HuH-7 (cell line): ENCODE measurements around the gene GRM8.

ENCODE experiments used
- DNase-seq: peaks from one replicate; pipeline ENCODE4 v3.0.0; 2011; ENCODE audit warnings: low spot score

Gene GRM8

DNA sequence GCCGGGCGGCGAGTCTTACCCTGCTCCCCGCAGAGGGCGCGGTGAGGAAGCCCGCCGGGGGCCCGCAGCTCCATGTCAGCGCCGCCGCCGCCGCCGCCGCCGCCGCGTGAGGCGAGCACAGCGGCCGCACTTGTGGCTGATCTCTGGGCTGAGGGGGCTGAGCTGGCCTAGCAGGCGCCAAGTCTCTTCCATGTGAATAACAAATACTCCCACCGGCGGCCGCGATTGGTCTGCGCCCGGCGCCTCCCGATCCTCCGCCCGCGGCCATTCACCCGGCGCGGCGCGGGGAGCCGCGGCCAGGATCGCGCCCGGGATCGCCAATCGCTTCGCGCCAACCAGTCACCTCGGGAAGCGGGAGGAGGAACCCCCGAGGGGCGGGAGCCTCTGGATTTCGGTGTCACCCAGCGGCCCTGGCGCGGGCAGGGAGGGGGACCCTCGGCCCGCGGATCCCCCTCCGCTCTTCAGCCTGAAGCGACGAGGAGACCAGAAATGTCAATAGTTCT is at the start of gene GRM8:
TSS of gene GRM8 (minus strand) at position 164 of the 503 bp plus-strand sequence.
- peak; percentile 56 for DNase-seq

- DNase-seq: no peak
These were observed 38.1 kb upstream of the GRM8 start for GRCh38 chr7:127290801-127291361.

DNA sequence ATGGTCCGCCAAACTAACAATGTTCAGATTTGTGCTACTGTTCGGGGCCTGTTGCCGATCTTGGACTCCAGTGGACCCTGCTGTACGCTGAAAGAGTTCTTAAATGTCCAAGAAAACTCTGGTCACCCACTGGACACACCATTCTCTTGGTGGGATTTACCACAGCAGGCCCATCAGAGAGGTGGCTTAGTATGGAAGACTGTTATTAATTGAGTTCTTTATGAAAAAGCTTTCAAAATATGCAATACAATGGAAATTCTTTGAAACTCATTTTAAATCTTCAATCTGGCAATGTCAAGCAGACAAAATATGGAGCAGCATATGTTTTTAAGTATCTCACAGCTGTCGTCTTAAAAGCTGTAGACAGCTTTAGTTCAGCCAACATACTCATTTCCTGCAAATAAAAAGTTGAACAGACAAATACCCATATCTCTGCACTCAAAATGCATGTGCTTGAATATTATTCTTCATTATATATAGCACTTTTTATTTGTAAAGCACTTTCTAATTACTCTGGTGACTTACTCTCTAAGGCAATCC is 37.4 kb upstream of the GRM8 start:
- no peak for DNase-seq

DNA sequence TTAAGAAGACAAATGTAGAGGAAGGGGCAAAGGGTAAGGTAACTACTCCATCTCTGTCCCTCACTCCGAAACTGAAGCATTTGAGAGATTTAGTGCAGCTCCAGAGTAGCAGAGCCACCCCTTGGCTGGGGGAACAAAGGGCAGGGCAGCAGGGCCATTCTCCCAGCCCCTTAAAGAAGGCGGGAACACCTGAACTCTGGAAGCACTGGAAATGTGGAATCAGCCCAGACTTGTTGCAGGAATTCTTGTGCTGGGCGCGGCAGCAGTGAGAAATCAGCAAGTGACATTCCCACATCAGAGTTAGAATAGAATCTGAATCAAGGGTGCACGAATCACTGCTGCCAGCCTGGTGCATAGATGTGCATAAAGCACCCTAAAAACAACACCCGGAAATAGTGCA is 34.4 kb upstream of the GRM8 start:
- no peak for DNase-seq

DNA sequence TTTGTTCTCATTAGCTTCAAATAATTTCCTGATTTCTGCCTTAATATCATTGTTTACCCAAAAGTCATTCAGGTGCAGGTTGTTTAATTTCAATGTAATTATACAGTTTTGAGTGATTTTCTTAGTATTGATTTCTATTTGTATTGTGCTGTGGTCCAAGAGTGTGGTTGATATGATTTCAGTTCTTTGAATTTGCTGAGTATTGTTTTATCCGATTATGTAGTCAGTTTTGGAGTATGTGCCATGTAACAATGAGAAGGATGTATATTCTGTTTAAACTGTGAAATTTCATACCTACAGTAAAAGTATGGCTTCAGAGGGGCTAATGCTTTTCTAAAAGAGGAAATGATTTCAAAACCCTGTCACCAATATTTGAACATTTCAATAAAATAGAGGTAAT is 17.4 kb upstream of the GRM8 start:
- no peak for DNase-seq

- DNase-seq: no peak
These were observed 13.3 kb upstream of the GRM8 start for GRCh38 chr7:127266047-127266446.

- DNase-seq: no peak
These were observed 11.5 kb upstream of the GRM8 start for GRCh38 chr7:127264219-127264618.

DNA sequence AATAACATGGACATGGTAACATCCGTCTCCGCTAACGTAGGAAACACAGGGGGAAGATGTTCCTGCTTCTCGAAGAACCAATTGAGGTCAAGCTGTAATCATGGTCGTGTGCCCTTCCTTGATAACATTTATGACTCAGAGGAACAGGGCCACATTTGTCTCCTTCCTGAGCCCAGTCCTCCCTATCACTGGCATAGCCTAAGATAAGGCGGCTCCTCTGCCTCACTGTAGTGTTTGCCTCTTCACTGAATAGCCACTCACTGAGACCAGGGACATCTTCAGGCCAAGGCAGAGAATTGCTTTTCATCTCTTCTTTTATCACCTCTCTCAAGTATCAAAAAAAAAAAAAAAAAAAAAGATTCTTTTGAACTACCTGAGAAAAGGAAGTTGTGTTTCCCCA is 5.4 kb upstream of the GRM8 start:
- no peak for DNase-seq

DNA sequence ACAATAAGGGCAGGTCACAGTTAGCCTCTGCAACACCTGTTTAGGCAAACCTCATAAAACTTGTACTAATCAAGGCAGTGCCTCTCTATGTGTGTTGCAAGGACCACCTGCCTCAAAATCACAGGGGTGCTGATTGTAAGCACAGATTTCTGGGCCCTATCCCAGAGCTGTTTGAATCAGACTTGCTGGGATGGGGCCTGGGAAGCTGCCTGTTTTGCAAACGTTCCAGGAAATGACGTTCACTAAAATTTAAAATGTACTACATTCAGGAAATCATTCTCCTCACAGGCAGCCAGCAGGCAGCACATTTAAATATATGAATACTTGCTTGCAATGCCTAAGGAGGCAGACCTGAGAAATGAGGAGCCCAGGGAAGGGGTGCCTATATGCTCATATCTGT is 4.3 kb upstream of the GRM8 start:
- no peak for DNase-seq

- DNase-seq: no peak
These were observed 3.4 kb upstream of the GRM8 start for GRCh38 chr7:127256041-127256725.

GRCh38 chr7:127254163-127254684 is 1.5 kb upstream of the GRM8 start:
- no peak for DNase-seq

DNA sequence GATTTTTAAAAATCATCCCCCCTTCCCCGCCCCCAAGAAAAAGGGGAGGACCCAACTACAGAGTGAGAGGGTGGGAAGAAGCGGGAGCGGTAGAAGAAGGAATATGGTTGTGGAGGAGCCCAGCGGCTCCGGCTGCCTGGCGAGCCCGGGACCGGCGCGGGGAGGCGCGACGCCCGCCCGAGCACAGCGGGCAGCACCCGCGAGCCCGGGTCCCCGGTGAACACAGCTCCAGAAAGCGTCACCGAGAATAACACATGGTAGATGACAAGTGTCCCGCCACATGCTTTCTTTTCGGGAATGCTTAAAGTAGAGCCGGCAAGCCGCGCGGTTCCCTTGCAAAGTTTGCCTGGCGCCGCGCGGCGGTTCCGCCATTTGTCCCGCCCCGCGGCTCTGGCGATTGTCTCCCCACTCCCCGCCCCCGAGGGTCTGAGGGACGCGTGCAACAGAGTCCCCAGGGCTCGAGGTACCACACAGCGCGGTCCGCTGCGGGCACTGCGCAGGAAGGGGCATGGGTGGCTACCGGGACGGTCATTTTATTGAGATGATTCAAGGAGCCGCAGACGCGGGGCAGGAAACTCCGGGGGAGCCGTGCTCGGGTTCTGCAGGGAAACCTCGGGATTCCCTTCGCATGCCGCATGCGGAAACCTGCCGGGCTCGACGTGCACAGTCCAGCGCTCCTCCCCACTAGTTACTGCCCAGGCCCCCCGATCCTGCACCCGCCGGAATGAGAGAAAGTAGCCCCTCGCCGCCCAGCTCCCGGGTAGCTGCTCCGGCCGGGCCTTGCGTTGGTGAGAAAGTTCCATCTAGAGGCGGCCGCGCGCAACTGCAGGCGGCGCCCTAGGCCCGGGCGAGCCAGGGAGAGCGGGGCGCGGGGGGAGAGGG is 781 bp upstream of the GRM8 start:
- peak; percentile 83 for DNase-seq

DNA sequence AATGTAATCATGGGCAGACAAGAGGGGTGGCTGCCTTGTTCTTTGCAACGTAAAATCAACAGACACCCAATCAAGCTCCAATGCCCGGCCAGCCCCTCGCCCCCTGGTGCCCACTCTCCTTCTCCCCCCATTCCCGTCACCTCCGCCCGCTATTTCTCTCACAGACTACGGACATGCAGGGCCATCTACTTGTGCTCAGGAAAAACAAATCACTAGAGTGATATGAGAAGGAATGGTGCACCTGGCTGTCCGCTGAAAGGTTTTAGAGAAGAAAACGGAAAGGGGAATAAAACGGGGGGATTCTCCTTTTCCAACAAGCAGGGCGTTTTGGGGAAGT is 396 bp downstream of the GRM8 start:
- no peak for DNase-seq

DNA sequence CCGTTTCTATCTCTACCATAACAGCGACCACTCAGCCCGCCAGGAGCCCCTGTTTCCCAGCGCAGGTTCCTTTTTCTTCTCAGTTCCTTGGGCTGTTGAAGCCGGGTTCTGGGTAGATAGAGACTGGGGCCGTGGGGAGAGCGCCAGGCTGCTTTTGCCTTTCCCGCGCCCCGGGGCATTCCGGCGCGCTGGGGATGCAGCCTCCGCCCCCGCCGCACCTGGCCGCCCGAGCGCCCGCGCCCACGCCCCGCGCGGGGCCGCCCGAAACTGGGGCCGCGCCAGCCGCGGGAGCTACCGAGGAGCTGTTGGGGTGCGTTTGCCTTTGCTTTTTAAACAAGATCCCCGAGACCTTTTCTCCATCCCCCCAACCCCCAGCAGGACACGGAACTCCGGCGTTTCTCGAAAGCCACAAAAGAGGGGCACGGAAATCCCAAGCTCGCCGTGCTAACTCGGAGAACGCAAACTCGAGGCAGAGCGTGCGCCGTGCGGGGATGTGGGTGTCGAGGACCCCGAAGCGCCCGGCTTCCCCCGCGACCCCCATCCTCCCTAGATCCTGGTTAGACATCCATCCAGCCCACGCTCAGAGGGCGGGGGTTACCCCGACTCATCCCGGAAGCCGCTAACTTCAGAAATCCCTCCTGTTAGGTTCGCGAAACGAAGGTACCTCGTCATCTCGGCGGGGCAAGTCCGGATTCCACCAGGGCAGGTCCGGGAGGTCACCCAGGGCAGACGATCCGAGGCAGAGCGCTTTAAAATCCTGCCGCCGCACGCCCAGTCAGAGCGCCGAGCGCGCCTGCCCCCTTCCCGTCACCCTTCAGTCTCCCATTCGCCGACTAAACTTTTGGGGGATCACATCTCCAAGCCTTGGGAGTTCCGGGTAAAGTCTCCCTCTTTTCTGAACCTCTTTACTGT is 1.0 kb downstream of the GRM8 start:
- DNase-seq: no peak

- no peak for DNase-seq
These were observed 1.7 kb downstream of the GRM8 start for GRCh38 chr7:127251036-127251464.

- no peak for DNase-seq
These were observed 2.3 kb downstream of the GRM8 start for GRCh38 chr7:127250312-127251035.

DNA sequence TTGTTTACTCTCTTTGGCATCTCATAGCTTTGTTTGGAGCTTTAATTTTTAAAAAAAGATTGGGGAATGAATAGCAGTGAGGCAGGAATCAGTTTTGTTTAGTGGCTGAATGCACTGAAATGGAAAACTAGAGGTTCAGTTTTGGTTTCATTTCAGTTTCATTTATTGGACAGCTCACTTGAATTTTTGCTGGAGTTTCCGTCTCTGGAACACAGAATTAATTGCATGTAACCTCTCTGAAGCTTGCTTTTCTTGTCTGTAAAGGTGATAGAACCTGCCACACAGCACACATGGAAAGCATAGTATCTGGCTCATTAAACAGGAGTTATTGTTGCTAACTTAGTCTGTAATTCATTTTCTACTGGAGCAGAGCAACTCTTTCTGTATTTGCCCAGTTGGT is 7.1 kb downstream of the GRM8 start:
- DNase-seq: no peak

DNA sequence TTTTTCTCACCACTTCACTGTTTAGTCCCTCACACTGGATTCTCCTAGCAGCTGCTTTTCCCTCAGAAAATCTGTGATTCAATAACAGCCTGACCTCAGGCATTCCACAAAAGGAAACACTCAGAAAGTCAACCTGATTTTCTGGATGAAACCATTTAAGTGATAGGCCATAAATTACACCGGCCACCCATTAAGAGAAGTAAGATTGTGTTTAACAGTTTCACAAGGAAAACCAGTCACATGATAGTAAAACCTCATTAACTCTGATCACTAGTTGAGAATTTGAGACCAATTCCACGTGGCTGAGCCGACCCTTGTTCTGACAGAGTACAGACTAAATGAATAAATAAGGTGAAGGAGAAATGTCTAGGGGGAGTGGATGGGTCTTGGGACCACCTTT is 7.7 kb downstream of the GRM8 start:
- no peak for DNase-seq

DNA sequence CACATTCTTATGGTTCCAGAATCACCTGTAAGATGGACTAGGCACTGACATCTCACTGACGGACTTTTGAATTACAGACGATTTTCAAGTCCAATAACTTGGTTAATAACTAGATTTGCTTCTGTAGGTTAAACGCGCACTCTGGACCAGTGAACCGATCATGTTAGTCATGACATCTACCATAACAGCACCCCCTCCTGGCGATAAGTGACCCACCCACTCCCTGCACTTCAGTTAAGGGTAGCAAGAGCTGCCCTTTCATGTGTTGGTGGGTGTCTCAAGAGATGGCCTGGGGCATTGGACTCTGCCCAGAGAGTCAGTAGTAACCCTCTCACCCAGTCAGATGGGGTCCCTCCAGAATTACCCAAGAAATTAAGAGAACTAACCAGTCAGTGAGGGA is 12.9 kb downstream of the GRM8 start:
- DNase-seq: no peak

DNA sequence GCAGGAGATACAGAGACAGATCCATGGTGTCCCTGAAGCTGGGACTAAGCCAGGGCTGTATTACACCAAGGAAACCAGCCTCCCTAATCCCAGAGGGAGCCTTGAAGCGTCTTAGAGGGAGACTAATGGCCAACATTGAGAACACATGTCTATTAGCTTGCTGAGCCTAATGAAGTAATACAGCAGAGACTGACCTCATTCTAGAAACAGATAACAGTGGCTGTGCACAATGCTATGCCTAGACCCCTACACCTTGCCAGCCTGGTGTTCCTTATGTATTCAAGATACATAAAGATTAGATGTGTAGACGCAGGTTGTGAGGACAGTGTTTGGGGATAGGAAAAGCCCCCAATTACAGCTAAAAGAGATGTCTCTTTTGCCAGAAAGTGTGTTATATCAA is 19.1 kb downstream of the GRM8 start:
- no peak for DNase-seq

DNA sequence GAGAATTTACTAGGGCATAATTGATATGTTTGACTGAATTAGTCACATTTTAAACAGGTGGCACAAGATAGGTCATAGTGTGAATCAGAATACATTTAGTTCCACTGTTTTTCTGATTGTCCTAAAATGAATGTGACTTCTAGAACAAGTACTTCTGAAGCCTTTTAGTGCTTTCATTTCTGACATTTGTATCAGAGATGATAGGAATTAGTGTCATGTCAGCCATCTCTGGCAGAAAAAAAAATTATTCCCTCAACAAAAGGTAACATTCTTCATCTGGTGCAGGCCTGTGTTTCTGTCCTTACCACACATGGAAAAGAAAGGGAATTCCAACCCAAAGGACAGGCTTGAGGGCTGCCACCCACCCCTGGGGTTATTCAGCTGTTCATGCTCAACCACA is 21.3 kb downstream of the GRM8 start:
- no peak for DNase-seq
